HG03060 (cell line): ENCODE data around the gene TMEM132D.
"Not testable (repeated sequence)": the region's sequence is repeated elsewhere in the genome, so short reads cannot be mapped to it uniquely, and the experiment has no call there.

Experiments
- ATAC-seq: cut with Tn5 transposase; IDR thresholded peaks from one replicate; pipeline ENCODE4 v1.9.1; 2021; ENCODE audit warnings: low read depth, moderate number of reproducible peaks; ENCODE audit not compliant: unreplicated experiment

The TMEM132D gene

GRCh38 chr12:129550353-129550752 lies 353.5 kb downstream of the TMEM132D start:
- no peak for ATAC-seq

DNA sequence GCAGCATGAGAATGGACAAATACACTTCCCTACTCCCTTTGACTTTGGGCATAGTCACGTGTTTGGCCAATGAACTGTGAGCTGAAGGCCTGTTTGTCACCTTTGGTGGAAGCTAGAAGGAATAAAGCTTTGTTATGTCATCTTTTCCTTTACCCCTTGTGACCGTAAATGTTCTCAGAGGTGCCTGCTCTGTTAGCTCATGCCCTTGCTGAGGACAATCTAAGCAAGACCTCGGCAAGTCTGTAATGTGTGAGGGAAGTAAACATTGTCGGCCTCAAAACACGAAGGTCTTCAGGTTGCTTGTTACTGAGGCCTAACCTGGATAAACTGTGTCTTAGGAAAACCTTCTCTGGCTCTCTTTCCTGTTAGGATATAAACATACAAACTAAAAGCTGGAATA lies 354.2 kb downstream of the TMEM132D start:
- ATAC-seq, result no peak

DNA sequence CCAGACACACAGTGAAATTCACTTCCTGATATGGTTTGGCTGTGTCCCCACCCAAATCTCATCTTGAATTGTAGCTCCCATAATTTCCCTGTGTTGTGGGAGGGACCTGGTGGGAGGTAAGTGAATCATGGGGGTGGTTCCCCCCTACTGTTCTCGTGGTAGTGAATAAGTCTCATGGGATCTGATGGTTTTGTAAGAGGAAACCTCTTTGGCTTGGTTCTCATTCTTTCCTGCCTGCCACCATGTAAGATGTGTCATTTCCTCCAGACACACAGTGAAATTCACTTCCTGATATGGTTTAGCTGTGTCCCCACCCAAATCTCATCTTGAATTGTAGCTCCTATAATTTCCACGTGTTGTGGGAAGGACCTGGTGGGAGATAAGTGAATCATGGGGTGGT lies 354.8 kb downstream of the TMEM132D start:
- ATAC-seq, result not testable (repeated sequence)

DNA sequence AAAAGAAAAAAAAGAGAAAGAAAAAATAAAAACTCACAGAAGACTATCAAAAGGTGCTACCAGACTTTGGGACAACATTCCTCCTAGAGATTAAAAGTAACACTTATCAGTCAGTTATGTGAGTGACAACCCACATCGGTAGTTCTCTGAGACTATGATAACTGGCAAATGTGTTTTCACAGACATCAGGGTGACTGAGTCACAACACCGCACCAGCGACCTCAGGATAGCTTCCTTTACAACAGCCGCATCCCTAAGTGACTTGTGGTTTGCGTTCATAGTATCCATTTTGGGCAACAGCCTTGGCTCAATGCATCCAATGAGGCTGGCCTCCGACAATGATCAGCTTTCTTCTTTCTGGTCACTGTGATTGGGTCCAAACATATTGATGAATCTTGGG lies 359.1 kb downstream of the TMEM132D start:
- no peak for ATAC-seq

- ATAC-seq, result no peak
Measured at GRCh38 chr12:129540954-129541353, 362.9 kb downstream of the TMEM132D start.

- no peak for ATAC-seq
Measured at GRCh38 chr12:129540249-129540648, 363.6 kb downstream of the TMEM132D start.

GRCh38 chr12:129538724-129539335 lies 365.0 kb downstream of the TMEM132D start:
- ATAC-seq, result not testable (repeated sequence)

DNA sequence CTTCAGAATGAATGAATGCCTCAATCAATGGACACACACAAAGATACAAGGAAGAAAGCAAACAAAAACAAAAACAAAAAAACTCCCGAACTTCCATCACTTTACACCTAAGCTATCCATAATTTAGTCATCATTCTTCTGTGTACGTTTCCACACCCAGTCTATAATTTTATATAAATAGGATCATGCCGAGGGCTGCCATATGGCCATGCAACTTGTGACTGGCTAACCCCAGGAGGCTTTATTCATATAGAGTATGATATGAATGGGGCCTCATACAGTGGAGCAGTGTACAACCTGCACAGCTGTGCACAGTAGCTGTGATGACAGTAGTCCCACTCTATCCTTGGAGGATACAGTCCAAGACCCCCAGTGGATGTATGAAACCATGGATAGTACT lies 365.7 kb downstream of the TMEM132D start:
- no peak for ATAC-seq

- no peak for ATAC-seq
Measured at GRCh38 chr12:129534966-129535750, 368.7 kb downstream of the TMEM132D start.

GRCh38 chr12:129532707-129533499 lies 370.9 kb downstream of the TMEM132D start:
- no peak for ATAC-seq

GRCh38 chr12:129532082-129532481 lies 371.7 kb downstream of the TMEM132D start:
- no peak for ATAC-seq

DNA sequence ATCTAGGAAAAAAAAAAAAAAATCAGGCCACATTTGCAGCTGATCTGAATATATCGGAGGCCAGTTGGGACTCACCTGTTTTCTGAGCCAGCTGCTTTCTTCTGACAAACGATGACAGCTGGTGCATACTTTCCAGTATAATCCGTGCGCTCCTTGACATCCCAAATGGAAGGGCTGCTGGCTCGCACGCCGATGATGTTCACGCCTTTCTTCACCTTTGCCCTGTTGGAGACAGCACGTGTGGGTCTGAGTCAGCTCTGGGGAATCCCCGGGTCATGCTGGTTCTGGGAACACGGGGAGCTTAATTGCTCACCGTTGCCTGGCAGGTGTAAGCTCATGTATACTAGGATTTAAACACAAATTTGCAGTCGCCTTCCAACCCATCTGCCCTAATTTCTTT lies 372.8 kb downstream of the TMEM132D start:
- no peak for ATAC-seq

DNA sequence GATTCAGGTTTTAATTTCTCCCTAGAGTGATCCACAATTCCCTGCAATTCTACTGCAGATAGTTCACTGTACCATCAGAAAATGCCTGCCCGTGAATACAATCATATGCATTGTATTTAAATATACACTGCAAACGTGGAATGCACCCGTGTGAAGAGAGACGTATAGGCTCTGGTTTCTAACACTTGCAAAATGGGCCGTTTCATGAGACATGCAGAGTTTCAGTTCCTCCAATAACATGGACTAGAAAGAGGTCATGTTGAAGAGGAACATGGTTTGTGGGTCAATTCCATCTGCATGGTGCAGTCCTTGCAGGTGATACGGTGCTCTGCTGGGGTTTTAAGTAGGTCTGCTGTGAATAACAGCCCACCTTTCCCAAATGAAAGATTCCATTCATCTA lies 373.3 kb downstream of the TMEM132D start:
- no peak for ATAC-seq

DNA sequence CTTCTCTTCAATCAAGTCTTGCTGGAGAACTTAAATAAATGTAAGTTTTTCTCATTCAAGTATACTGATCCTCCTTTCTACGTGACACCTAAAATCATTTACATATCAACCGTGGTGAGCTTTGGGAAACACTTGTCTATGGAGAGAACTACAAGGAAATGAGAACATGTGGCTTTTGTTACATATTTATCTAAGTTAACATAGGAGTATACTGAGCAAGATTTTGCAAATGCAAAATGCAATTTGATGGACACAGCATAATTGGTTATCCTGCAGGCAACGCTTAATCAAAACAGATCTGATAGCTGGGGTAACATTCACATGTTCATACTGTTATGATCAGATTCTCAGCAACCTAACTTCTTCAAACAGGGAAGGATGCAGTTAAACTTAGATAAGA lies 376.3 kb downstream of the TMEM132D start:
- ATAC-seq, result no peak

GRCh38 chr12:129523621-129524020 lies 380.2 kb downstream of the TMEM132D start:
- no peak for ATAC-seq

GRCh38 chr12:129520739-129521138 lies 383.1 kb downstream of the TMEM132D start:
- ATAC-seq, result no peak

DNA sequence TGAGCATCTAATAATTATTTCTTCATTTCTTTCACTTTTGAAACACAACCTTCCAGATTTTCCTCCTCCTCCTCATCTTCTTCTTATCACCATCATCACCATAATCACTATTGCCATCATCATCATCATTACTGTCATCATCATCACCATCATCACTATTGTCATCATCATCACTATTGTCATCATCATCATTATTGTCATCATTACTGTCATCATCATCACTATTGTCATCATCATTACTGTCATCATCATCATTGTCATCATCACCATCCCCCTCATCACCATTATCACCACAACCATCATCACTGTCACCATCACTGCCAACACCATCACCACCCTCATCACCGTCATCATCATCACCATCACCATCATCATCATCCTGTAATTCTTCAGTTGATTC lies 400.0 kb downstream of the TMEM132D start:
- ATAC-seq, result no peak

- ATAC-seq, result no peak
Measured at GRCh38 chr12:129496226-129496625, 407.6 kb downstream of the TMEM132D start.

DNA sequence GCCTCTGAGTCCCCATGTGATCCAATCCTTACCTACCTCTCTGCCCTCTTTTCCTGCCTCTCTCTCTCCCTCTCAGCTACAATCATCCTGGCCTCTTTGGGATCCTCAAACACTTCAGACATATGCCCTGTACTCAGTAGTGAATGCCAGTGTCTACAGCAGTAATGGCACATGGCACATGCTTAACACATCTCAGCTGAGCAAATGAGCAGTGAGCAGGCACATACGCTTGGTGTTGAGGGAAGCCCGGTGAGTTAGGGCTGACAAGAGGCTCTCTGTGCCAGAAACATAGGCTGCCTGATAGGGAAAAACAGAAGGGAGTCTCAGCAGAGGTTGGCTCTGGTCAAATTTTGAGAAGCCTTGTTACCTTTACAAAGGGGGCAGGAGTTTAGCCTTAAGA lies 409.1 kb downstream of the TMEM132D start:
- ATAC-seq, result no peak

GRCh38 chr12:129494260-129494659 lies 409.6 kb downstream of the TMEM132D start:
- no peak for ATAC-seq

GRCh38 chr12:129489100-129489676 lies 414.6 kb downstream of the TMEM132D start:
- no peak for ATAC-seq
